ENCODE data around the gene STK35.

Gene STK35

DNA sequence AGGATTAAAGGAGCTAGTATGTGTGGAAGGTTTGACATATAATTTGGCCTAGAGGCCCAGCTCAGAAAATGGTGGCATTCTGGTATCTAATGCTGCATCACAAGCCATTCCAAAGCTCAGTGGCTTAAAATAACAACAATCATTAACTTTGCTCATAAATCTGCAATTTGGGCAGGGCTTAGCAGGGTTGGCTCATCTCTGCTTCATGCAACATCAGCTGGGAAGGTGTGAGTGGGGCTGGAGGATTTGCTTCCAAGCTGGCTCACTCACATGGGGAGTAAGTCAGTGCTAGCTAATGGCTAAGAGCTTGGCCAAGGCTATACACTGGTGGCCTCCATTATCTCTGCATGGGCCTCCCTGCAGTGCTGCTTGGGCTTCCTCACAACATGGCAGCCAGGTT lies 48.0 kb upstream of the STK35 start:
- Histone ChIP-seq H4K20me1 (ENCODE audit: insufficient read depth, low read length) (no peaks in the 10 kb centered on the region), H3F3A (ENCODE audit: insufficient read depth, low read length) (no peaks in the 10 kb centered on the region), H3K27me3 (replicated peaks; ENCODE audit: insufficient read depth, low read length) (no peaks in the 10 kb centered on the region), H3K4me3 (ENCODE audit: low read length) (no peak overlapping the region), H3K4me1 (ENCODE audit: low read length) (no peaks in the 10 kb centered on the region), H3K36me3 (replicated peaks; ENCODE audit: insufficient read depth, low read length) (no peaks in the 10 kb centered on the region), H3K9me3 (replicated peaks; ENCODE audit: insufficient read depth, low read length) (no peaks in the 10 kb centered on the region), H3K9me2 (replicated peaks; ENCODE audit: insufficient read depth, low read length) (no peaks in the 10 kb centered on the region), H3K79me2 (ENCODE audit: low read length) (no peaks in the 10 kb centered on the region), H3K9ac (ENCODE audit: low read length) (no peak overlapping the region), H3K27ac (ENCODE audit: low read length) (no peak overlapping the region), H2AFZ (ENCODE audit: low read length) (no peak overlapping the region), H3K4me2 (ENCODE audit: low read depth, low read length) (no peak overlapping the region)
- TF ChIP-seq EZH2phosphoT487 (IDR thresholded peaks at IDR 0.05; ENCODE audit: low read length) (no peak), EZH2 (optimal IDR thresholded peaks at IDR 0.05; ENCODE audit: low read depth, low read length) (no peak)
- TF ChIP-seq, protein P1, sequence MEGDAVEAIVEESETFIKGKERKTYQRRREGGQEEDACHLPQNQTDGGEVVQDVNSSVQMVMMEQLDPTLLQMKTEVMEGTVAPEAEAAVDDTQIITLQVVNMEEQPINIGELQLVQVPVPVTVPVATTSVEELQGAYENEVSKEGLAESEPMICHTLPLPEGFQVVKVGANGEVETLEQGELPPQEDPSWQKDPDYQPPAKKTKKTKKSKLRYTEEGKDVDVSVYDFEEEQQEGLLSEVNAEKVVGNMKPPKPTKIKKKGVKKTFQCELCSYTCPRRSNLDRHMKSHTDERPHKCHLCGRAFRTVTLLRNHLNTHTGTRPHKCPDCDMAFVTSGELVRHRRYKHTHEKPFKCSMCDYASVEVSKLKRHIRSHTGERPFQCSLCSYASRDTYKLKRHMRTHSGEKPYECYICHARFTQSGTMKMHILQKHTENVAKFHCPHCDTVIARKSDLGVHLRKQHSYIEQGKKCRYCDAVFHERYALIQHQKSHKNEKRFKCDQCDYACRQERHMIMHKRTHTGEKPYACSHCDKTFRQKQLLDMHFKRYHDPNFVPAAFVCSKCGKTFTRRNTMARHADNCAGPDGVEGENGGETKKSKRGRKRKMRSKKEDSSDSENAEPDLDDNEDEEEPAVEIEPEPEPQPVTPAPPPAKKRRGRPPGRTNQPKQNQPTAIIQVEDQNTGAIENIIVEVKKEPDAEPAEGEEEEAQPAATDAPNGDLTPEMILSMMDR (IDR thresholded peaks at IDR 0.05; ENCODE audit: low read length): no peak
- DNase-seq: no peak

DNA sequence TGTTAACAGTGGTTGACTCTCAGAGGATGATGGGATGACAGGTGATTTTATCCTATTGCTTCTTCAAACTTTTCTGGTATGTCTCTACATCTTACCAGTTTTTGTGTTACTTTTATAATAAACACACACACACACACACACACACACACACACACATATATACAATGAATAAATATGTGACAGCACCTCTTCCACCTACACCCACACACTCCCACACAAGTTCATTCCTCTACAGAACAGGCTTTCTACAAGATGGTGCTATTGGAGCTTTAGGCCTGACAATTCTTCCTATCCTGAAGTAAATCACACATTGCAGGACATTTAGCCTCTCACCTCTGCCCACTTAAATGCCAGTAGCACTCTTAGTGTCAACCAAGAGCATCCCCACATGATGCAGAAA lies 46.7 kb upstream of the STK35 start:
- Histone ChIP-seq H3K9me2 (replicated peaks; ENCODE audit: insufficient read depth, low read length) (no peaks in the 10 kb centered on the region), H3K4me1 (ENCODE audit: low read length) (no peaks in the 10 kb centered on the region), H2AFZ (ENCODE audit: low read length) (no peak overlapping the region), H3K4me2 (ENCODE audit: low read depth, low read length) (no peak overlapping the region), H4K20me1 (ENCODE audit: insufficient read depth, low read length) (no peaks in the 10 kb centered on the region), H3K9ac (ENCODE audit: low read length) (no peak overlapping the region), H3K27me3 (replicated peaks; ENCODE audit: insufficient read depth, low read length) (no peaks in the 10 kb centered on the region), H3K36me3 (replicated peaks; ENCODE audit: insufficient read depth, low read length) (no peaks in the 10 kb centered on the region), H3K79me2 (ENCODE audit: low read length) (no peaks in the 10 kb centered on the region), H3K27ac (ENCODE audit: low read length) (no peak overlapping the region), H3K4me3 (ENCODE audit: low read length) (no peak overlapping the region), H3K9me3 (replicated peaks; ENCODE audit: insufficient read depth, low read length) (no peaks in the 10 kb centered on the region), H3F3A (ENCODE audit: insufficient read depth, low read length) (no peaks in the 10 kb centered on the region)
- DNase-seq: no peak
- TF ChIP-seq, protein P1 (IDR thresholded peaks at IDR 0.05; ENCODE audit: low read length): no peak
- TF ChIP-seq EZH2phosphoT487 (IDR thresholded peaks at IDR 0.05; ENCODE audit: low read length): no peak
- no peak for TF ChIP-seq EZH2 (optimal IDR thresholded peaks at IDR 0.05; ENCODE audit: low read depth, low read length)

DNA sequence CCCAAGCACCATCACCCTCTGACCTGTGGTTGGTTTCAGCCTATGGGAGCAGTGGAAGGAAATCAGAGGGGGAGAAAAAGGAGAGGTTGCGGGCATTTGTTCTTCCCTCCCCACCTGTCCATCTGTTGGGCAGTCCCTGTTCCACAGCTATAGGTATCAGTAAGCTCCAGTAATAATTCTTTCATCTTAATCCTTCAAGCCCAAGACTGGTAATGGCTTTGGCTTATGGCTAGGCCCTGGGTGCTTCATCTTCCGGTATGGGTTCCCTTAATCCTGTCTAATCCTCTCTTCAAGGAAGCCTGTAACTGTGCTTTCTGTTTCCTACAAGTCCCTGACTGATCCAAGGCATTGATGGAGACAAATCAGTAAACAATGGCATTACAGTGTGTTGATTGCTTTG lies 42.2 kb upstream of the STK35 start:
- Histone ChIP-seq H3K4me1 (ENCODE audit: low read length) (no peaks in the 10 kb centered on the region), H4K20me1 (ENCODE audit: insufficient read depth, low read length) (no peaks in the 10 kb centered on the region), H3K27me3 (replicated peaks; ENCODE audit: insufficient read depth, low read length) (no peaks in the 10 kb centered on the region), H3F3A (ENCODE audit: insufficient read depth, low read length) (no peaks in the 10 kb centered on the region), H3K4me2 (ENCODE audit: low read depth, low read length) (no peak overlapping the region), H3K36me3 (replicated peaks; ENCODE audit: insufficient read depth, low read length) (no peaks in the 10 kb centered on the region), H3K9me3 (replicated peaks; ENCODE audit: insufficient read depth, low read length) (no peaks in the 10 kb centered on the region), H3K9me2 (replicated peaks; ENCODE audit: insufficient read depth, low read length) (no peaks in the 10 kb centered on the region), H3K27ac (ENCODE audit: low read length) (no peak overlapping the region), H3K79me2 (ENCODE audit: low read length) (no peaks in the 10 kb centered on the region), H3K9ac (ENCODE audit: low read length) (no peak overlapping the region), H3K4me3 (ENCODE audit: low read length) (no peak overlapping the region), H2AFZ (ENCODE audit: low read length) (no peak overlapping the region)
- DNase-seq: no peak
- no peak for TF ChIP-seq EZH2 (optimal IDR thresholded peaks at IDR 0.05; ENCODE audit: low read depth, low read length)
- TF ChIP-seq, protein P1 (IDR thresholded peaks at IDR 0.05; ENCODE audit: low read length): no peak
- no peak for TF ChIP-seq EZH2phosphoT487 (IDR thresholded peaks at IDR 0.05; ENCODE audit: low read length)

Measured in MM.1S (cell line).